NCI-H2196 treated with DMSO at 0.1 percent for 48 hours (cell line): ENCODE data around the gene PLIN4.

Experiments used
- DNase-seq: peaks from one replicate; lab custom pipeline; 2025; ENCODE audit not compliant: unreplicated experiment; lab: John Stamatoyannopoulos, UW

Gene PLIN4

GRCh38 chr19:4493104-4493928 lies 25.0 kb downstream of the PLIN4 start:
- no peak for DNase-seq

DNA sequence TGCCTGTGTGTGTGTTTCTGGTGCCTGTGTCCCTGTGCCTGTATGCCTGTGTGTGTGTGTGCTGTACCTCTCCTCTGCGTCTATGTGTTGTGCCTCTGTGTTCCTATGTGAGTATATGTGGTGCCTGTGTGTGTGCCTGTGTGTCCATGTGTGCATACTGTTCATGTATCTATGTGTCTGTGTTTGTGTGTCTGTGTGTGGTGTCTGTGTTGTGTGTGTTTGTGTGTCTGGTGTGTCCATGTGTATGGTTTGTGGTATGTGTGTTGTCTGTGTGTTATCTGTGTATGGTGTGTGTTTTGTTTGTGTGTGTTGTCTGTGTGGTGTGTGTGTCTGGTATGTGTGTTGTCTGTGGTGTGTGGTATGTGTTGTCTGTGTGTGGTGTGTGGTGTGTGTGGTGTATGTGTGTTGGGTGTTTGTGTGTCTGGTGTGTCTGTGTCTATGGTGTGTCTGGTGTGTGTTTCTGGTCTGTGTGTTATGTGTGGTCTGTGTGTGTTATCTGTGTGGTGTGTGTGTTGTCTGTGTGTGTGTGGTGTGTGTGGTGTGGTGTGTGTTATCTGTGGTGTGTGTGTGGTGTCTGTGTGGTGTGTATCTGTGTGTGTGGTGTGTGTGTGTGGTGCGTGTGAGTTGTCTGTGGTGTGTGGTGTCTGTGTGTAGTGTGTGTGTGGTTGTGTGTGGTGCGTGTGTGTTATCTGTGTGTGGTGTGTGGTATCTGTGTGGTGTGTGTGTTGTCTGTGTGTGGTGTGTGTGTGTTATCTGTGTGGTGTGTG lies 25.8 kb downstream of the PLIN4 start:
- no peak for DNase-seq

DNA sequence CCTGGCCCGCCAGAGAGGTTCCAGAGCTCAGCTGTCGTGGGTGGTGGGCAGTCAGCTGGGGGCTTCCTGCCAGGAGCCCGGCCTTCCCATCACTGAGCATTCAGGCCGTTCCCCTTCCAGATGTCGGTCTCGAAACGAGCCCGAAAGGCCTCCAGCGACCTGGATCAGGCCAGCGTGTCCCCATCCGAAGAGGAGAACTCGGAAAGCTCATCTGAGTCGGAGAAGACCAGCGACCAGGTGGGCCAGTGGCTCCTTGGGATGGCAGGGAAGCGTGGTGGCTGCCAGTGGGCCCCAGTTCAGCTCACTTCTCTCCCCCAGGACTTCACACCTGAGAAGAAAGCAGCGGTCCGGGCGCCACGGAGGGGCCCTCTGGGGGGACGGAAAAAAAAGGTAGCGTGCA lies 26.8 kb downstream of the PLIN4 start:
- DNase-seq = no peak

GRCh38 chr19:4488496-4488895 lies 29.8 kb downstream of the PLIN4 start:
- DNase-seq = no peak

GRCh38 chr19:4487572-4487971 lies 30.7 kb downstream of the PLIN4 start:
- DNase-seq = no peak

GRCh38 chr19:4483385-4483784 lies 34.9 kb downstream of the PLIN4 start:
- no peak for DNase-seq

GRCh38 chr19:4482721-4483364 lies 35.4 kb downstream of the PLIN4 start:
- no peak for DNase-seq

- no peak for DNase-seq
These were observed 41.1 kb downstream of the PLIN4 start for GRCh38 chr19:4477034-4477801.

GRCh38 chr19:4474514-4475022 lies 43.7 kb downstream of the PLIN4 start:
- DNase-seq = peak; percentile 69

GRCh38 chr19:4473763-4474513 lies 44.3 kb downstream of the PLIN4 start:
- no peak for DNase-seq

DNA sequence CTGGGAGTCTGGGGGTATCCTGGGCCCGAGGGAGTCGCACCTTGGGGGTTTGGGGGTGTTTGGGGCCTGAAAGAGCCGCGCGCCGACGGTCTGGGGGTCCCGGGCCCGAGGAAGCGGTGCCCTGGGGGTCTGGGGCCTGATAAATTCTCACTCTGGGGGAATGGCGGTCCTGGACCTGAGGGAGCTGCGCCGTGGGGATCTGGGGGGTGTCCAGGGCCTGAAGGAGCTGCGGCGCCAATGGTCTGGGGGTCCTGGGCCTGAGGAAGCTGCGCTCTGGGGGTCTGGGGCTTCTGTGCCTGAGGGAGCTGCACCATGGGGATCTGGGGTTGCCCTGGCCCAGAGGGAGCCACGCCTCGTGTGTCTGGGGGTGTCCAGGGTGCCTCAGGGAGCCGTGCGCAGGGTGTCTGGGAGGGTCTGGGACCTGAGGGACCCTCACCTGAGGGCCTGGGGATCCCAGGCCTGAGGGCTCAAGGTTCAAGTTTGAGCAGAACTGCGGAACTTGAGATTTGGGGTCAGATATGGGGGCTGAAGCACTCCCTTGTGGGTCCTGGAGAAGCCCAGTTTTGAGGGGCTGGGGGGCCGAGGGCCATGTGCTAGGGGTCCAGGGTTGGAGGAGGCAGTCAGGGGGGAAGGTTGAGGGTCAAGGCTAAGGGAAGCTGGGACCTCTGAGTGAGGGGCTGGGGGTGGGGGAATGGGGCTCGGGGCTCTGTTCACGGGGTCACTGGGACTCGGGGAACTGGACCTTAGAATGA lies 45.1 kb downstream of the PLIN4 start:
- DNase-seq = no peak

GRCh38 chr19:4472174-4472974 lies 45.9 kb downstream of the PLIN4 start, which contains the start of gene HDGFL2:
HDGFL2 (plus strand) TSS chr19:4472297; CDS start chr19:4472351, 54 bp downstream.
- no peak for DNase-seq

- peak; percentile 100 for DNase-seq
These were observed 46.7 kb downstream of the PLIN4 start for GRCh38 chr19:4471403-4472173.

GRCh38 chr19:4467835-4468234 lies 50.5 kb downstream of the PLIN4 start:
- DNase-seq = no peak

- DNase-seq = no peak
These were observed 53.3 kb downstream of the PLIN4 start for GRCh38 chr19:4464815-4465581.

- DNase-seq = peak; percentile 90
These were observed 60.5 kb downstream of the PLIN4 start, which contains the start of gene UBXN6 for GRCh38 chr19:4457654-4458395. UBXN6 (minus strand) TSS chr19:4457794; CDS start chr19:4457697, 97 bp downstream.
